NCI-H748 treated with DMSO at 0.1 percent for 48 hours (cell line): Measurements from ENCODE around the gene THAP9.

Experiments
- DNase-seq: peaks from one replicate; lab custom pipeline; 2025; lab: John Stamatoyannopoulos, UW

Gene THAP9

DNA sequence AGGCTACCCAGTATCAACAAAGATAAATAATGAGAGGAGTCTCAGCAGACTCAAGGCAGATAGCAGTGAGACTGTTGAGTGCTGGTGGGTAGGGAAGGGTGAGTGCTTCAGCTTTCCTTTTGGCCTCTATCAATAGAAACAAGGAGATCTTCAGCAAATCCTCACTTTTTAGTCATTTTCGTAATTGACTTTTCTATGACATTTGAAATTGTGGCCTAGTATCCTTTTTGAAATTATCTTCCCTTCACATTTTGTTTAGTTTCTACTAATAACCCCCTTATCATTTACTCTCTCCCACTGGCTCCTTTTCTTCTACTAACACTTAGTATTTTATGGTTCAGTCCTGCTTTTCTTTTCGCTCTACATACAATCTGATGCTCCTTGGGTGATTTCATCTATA, 65.2 kb downstream of the THAP9 start:
- no peak for DNase-seq

- DNase-seq = no peak
Measured at GRCh38 chr4:82968972-82969371, 68.4 kb downstream of the THAP9 start.

- no peak for DNase-seq
Measured at GRCh38 chr4:82969414-82969813, 68.9 kb downstream of the THAP9 start.
